AG10803 (cell line): Measurements from ENCODE around the gene CERS6.
"Not testable (repeated sequence)": the region's sequence is repeated elsewhere in the genome, so short reads cannot be mapped to it uniquely, and the experiment has no call there.

Source experiments
- DNase-seq: peaks from one replicate; pipeline ENCODE4 v3.0.0; 2010; ENCODE audit warnings: low read depth
- H3K4me3 ChIP-seq: 2 replicates; pipeline ENCODE4 v1.5.1; 2011; ENCODE audit warnings: mild to moderate bottlenecking, low read length, control low read depth
- TF ChIP-seq, protein P1 (sequence below): conservative IDR thresholded peaks from 2 replicates; pipeline ENCODE4 v1.5.1; 2011; ENCODE audit warnings: mild to moderate bottlenecking, low read length, control low read depth, inconsistent platforms

CERS6 gene

DNA sequence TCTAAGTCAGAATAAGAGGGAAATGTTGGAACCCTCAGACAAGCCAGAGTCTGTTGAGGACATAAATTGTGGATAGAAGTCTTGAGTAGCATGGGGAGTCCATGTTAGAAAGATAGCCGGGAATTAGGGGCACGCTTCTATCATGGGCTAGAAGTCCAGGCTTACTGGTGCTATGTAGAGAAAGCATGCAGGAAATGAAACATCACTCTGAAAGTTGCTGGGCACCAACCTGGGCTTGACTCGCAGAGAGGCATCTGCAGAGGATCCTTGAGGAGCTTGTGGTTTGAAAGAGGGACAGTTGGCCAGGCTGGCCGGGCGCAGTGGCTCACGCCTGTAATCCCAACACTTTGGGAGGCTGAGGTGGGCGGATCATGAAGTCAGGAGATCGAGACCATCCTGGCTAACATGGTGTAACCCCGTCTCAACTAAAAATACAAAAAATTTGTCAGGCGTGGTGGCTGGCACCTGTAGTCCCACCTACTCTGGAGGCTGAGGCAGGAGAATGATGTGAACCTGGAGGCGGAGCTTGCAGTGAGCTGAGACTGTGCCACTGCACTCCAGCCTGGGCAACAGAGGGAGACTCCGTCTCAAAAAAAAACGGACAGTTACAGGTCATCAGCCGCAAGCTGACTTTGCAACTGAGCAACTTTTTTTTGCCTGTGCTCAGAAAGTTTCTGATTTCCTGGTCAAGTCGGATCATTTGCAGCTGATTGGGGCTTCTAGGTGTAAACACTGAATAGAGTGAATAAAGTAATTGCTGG, 24.9 kb downstream of the CERS6 start:
- no peak for DNase-seq
- TF ChIP-seq, protein P1, sequence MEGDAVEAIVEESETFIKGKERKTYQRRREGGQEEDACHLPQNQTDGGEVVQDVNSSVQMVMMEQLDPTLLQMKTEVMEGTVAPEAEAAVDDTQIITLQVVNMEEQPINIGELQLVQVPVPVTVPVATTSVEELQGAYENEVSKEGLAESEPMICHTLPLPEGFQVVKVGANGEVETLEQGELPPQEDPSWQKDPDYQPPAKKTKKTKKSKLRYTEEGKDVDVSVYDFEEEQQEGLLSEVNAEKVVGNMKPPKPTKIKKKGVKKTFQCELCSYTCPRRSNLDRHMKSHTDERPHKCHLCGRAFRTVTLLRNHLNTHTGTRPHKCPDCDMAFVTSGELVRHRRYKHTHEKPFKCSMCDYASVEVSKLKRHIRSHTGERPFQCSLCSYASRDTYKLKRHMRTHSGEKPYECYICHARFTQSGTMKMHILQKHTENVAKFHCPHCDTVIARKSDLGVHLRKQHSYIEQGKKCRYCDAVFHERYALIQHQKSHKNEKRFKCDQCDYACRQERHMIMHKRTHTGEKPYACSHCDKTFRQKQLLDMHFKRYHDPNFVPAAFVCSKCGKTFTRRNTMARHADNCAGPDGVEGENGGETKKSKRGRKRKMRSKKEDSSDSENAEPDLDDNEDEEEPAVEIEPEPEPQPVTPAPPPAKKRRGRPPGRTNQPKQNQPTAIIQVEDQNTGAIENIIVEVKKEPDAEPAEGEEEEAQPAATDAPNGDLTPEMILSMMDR, result no peak
- H3K4me3 ChIP-seq, result no peak overlapping the region

DNA sequence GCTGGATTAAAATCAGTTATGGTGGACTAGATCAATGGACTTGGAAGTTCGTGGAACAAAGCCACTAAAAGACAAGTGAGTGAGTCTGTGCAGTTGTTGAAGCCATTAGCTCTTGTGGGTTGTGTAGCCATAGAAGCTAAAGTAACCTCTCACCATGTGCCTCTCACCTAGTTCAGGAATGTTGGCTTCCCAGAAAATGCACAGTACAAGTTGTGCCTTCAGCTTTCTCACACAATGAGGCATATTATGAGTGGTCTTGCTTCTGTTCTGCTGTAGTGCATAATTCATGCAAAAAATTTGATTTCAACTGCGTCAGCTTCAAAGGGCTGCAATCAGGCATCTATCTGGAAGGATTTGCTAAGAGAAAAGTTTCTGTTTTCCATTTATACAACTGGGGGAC, 26.2 kb downstream of the CERS6 start:
- H3K4me3 ChIP-seq, result no peak overlapping the region
- TF ChIP-seq, protein P1, result no peak
- DNase-seq, result no peak

DNA sequence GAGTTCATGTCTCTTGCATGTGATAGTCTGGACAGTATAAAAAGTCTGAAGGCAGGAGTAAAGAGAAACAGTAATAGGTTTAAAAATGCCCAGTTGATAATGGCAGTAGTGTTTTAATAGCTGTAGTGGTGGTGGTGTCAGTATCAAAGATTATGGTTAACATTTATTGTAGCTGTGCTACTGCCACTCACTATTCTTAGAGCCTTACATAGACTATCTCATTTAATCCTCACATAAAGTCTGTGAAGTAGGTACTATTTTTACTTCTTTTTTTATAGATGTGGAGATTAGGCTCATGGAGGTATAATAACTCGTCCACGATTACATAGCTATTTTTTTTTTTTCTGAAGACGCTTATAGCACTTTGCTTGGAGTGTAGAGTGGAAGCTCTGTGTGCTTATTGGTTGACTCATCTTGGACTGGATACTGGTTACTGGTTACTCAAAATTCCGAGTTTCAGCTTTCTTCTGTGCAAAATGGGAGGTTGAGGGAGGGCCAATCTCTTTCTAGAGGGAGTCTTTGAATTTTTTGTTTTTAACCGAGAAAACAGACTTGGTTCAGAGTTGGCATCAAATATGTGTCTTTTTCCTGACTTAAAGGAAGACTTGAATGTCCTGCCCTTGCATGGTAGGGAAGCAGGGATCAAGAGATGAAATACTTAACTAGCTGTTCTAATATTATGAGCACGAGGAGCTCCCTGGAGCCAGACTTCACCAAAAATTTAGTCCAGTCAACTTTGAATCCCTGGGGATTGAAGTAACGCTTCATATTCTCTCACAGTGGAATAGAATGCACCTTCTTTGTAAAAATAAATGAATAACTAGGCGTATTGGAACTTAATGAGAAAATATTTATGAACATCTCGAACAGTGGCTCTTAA, 27.1 kb downstream of the CERS6 start:
- no peak overlapping the region for H3K4me3 ChIP-seq
- TF ChIP-seq, protein P1, result no peak
- DNase-seq, result no peak

DNA sequence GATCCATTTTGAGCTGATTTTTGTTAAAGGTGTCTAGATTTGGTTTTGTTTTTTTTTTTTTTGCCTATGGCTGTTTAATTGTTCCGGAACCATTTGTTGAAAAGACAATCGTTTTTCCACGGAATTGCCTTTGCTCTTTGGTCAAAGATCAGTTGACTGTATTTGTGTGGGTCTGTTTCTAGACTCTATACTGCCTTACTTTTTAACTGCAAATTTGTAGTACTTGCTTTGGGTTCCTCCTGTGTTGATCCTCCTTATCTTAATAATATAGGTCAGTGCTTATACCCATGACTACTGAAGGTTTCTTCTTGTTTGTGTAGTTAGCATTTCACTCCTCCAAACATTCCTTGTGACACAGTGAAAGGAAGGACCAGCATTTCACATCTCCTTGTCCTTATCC, 30.4 kb downstream of the CERS6 start:
- no peak for DNase-seq
- H3K4me3 ChIP-seq, result no peak overlapping the region
- TF ChIP-seq, protein P1, result no peak

DNA sequence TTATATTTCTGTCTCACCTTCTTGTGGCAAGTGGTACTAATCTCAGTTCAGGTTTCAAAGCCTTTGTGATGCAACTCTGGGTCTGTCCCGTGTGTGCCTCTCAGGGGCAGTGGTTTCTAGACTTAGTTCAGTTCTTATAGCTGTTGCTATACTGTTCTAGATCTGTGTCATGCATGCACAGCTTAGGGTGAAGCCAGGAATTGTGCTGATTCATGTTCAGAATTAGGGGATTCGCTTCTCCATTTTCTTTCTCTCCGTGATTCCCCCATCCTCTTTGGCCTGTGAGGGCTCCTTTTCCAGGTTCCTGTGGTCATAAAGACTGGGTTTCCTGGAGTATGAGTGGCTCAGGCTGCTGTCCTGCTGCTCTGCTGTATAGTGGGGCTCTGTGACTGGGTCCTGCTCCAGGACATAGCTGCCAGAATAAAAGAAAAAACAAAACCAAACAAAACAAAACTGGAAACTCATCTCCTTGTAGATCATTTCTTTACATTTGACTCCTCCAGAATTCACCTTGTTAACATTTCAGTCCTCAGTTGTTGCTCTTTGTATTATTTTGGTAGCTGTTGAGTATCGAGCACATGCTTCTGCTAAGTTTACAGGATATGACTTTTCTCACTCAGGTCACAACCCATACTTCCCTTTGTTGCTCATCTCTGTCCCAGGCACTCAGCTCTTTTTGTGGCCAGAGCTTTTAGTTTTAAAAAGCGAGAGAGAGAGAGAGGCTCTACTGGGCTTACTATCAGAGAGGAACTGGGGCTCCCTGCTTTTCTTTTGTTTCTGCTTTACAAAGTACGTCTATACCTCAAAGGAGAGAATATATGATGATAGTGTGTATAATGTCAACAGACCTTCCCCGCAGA, 34.2 kb downstream of the CERS6 start:
- no peak for DNase-seq
- H3K4me3 ChIP-seq, result peak overlapping the region; percentile 16; the same call in 1 of the 2 replicates
- TF ChIP-seq, protein P1, result no peak

DNA sequence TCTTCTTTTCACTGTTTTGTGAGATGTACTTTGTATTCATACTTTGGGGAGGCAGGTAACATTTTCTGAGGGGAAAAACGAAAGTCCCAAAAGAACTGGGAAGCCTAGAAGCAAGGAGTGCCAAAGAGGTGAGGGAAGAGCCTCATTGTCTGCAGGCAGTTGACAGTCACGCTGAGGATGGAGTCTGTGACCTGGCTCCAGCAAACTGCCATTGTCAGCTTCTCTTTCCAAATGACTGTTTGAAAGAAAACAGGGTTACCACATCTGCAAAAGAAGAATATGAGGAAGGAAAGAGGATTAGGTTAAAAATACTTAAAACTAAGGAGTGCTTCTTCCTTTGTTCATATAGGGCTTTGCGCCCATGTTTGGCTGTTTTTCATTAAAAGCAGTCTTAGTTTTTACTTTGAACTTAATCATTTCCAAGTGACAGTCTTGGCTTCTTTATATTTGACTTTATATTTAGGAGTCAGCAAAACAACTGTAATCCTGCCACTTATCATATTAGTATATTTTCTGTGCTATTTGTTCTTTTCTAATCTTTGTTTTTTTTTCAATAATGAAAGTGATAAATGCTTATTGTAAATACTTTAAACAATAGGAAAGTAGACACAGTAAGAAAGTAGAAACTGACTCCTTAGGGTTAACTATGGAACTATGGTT, 35.0 kb downstream of the CERS6 start:
- DNase-seq, result no peak

DNA sequence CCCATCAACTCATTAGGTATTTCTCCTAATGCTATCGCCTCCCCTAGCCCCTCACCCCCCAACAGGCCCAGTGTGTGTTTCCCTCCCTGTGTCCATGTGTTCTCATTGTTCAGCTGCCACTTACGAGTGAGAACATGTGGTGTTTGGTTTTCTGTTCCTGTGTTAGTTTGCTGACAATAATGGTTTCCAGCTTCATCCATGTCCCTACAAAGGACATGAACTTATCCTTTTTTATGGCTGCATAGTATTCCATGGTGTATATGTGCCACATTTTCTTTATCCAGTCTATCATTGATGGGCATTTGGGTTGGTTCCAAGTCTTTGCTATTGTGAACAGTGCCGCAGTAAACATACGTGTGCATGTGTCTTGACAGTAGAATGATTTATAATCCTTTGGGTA, 35.7 kb downstream of the CERS6 start:
- not testable (repeated sequence) for H3K4me3 ChIP-seq, DNase-seq

More for the DNA sequence above, 35.0 kb downstream of the CERS6 start:
- peak overlapping the region; percentile 16 for H3K4me3 ChIP-seq
- TF ChIP-seq, protein P1, result no peak

DNA sequence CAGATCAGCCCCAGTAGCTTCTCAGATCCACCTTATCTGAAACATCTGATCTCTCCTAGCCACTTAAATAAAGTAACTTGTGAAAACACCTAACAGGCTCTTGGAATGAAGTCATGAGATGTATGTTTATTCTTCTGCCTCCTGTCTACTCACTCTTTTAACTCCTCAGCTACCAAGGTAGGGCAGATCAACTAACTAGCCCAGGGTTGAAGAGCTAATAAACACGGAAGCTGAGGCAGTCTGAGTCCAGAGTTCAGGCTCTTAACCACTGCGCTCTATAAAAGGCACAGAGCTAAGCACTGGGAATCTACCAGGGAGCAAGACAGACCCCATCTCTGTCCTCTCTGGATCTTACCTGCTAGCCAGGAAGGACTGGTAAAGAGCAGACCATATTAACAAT, 37.1 kb downstream of the CERS6 start:
- not testable (repeated sequence) for DNase-seq, H3K4me3 ChIP-seq
